H54 (cell line): ENCODE measurements around the gene CMPK1.
A peak's percentile ranks its signal among the peaks of the same experiment; 100 is the strongest.
"Not testable (repeated sequence)": the region's sequence is repeated elsewhere in the genome, so short reads cannot be mapped to it uniquely, and the experiment has no call there.

Experiments used
- DNase-seq: peaks from one replicate; pipeline ENCODE4 v3.0.0; 2011; ENCODE audit warnings: low spot score, mixed read lengths; ENCODE audit not compliant: insufficient read length
- FAIRE-seq: peaks from 3 replicates; lab custom pipeline; 2011; peaks lifted over from hg19 to GRCh38; lab: Jason Lieb, UNC
- POLR2A ChIP-seq: IDR thresholded peaks from 2 replicates; pipeline ENCODE4 v1.6.1; 2011; ENCODE audit warnings: low read depth, mild to moderate bottlenecking, low read length

CMPK1 gene

DNA sequence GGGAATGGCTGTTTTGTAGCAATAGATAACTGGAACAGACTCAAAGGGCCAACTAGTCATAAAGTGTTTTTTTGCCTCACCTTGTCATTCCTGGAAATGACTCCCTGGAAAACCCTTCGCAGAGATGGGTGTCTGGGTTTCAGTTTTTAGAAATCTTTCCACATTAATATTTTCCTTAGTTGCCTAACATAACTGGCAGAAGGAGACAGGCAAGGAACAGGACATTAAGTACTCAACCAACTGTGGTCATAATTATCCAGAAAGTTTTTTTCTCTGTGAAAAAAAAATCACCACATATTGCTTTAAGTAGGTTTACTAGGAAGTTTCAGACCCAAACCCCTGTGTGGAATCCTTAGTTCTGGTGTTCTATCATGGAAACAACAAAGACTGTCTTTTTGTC lies 3.4 kb upstream of the CMPK1 start:
- no peak for TF ChIP-seq POLR2A
- no peak for FAIRE-seq
- no peak for DNase-seq

DNA sequence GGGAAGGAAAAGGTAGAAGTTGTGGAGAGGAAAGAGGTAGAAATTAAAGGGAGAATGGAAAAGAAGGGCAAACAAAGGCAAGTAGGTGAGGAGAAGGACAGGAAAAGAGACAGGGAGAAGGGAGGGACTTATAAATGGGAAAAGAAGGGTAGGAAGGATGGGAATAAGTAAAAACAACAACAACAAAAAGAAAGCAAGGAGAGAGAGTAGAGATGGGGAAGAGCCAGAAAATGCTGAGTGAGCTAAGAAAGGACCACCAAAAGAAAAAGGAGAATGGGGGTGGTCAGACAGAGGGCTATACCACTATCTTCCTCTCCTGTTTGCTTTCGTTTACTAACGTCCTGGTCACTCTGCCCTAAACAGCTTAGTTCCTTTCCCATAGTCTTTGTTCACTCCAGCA lies 1.7 kb upstream of the CMPK1 start:
- no peak for DNase-seq
- no peak for TF ChIP-seq POLR2A
- no peak for FAIRE-seq

DNA sequence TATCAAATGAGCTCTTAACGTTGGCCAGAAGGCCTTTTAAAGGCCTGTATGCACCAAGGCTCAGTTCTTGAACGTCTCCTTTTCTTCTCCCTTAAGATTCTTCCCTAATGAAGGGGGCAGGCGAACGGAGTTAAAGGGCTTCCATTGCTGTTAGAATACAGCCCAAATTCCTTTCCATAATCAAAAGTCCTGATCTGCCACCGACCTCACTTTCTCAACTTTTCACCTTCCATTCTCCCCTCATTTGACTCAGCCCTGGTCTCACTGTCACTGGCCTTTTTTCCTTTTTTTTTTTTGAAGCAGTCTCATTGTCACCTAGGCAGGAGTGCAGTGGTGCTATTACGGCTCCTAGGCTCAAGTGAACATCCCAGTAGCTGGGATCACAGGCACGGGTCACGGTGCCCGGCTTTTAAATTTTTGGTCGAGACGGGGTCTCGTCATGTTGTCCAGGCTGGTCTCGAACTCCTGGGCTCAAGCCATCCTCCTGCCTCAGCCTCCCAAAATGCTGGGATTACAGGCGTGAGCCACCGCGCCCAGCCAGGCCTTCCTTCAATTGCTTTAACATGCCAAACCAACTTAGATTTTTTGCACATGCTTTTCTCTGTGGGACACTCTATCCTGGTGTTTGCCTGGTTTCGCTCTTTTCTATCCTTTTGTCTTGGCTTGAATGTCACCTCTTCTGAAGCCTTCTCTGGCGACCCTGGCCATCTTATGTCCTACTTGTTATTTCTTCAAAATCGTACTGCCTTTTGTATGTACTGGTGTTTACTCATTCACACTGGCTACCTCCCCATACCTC lies 612 bp upstream of the CMPK1 start:
- no peak for TF ChIP-seq POLR2A
- DNase-seq (no peak), FAIRE-seq (no peak)

DNA sequence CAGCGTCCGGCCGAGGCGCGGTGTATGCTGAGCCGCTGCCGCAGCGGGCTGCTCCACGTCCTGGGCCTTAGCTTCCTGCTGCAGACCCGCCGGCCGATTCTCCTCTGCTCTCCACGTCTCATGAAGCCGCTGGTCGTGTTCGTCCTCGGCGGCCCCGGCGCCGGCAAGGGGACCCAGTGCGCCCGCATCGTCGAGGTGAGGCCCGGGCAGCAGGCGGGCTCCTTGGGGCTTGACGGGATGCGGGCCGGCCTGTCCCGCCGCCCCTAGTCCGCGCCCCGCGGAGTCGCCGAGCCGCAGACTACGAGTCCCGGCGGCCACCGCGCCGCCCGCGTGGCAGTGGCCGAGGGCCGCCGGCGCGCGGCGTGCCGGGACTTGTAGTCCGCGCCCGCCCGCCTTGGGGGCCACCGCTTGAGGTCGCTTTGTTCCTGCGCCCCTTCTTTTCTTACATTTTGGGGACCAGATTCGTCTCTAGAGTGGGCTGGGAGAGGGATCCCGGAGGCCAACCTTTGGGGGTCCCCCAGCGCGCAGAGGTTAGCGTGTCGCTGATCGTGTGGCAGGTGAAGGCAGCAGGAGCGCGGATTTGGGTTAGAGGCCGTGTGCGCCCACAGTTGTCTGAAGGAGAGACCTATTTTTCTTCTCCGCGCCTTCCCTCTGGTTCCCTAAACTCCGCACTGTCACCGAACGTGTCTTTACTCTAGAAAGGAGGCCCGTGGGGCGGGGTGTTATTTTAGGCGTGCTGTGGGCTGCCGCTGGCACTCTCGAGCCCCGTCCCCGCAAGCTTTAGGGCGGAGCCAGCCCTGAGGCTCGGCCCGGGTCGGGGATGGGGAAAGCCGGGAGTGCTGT lies 553 bp downstream of the CMPK1 start:
- DNase-seq (peak; percentile 71), FAIRE-seq (no peak)
- TF ChIP-seq POLR2A, result peak; percentile 59

DNA sequence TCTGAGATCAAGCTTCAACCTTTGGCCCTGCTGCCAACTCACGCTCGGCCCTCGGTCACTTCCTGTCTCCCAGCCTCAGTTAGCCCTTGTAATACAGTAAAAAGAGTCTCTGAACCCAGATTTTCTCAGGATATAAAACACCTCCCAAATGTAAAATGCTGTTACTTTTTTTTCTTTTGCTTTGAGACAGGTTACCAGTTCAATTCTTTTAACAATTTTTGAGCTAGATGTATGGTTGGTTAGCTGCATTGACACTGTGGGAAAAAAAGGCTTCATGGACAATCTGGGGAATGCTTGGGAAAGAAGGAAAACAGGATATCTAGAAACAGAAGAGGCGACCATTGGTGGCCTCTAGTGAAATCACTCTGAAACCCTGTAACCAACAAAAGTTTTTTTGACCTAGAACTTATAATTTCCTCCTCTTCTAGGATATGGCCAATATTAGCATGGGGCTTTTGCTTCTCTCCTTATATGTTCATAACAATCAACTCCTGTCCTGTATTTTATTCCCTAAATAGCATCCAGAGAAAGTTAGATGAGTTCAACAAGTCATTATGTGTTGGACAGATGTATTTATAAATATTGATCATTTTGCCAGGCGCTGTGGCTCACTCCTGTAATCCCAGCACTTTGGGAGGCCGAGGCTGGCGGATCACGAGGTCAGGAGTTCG lies 1.3 kb downstream of the CMPK1 start:
- FAIRE-seq (no peak), DNase-seq (no peak)
- TF ChIP-seq POLR2A, result no peak

DNA sequence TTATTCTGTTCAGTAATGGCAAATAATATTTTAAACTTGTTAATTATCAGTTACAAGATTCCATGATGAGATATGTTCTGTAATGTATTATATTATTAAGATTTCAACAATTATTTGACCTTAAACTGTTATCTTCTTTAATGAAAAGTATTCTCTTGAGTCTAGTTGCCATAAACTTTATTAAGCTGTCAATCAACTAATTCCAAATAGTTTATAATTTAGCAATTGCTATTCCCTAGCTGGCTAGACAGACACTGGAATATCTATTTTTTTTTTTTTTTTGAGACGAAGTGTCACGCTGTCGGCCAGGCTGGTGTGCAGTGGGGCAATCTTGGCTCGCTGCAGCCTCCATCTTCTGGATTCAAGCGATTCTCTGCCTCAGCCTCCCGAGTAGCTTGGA lies 3.8 kb downstream of the CMPK1 start:
- FAIRE-seq, result no peak
- no peak for DNase-seq
- no peak for TF ChIP-seq POLR2A

DNA sequence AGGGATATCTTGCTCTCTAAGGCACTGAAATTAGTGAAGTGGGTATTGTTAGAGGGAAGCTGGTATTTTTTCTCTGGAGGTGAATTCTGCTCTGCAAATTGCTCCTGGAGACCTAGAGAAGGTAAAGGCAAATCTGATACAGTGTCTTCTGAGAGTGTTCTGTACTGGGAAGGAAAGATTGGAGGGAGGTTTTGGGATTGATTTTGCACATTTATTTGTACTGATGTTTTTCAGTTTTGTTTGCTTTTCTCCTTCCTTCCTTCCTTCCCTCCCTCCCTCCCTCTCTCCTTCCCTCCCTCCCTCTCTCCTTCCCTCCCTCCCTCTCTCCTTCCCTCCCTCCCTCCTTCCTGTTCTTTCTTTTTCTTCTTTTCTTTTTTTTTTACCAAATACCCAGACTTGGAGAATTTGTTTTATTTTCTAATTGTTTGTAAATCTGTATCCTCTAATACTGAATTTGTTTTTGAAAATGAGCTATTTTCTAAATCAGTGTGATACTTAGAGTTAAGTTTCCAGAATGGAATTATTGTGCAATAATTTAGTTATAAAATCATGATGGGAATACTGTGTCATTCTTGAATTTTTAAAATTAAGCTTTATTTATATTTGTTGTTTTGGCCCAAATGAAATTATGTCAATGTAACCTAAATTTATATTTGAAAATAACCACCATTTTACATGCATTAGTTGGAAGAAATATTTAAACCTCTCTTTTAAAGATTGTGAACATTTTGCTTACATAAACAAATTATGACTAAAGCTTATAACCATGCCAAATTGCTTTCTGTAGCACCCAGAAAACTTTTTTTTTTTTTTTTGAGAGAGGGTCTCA lies 4.9 kb downstream of the CMPK1 start:
- TF ChIP-seq POLR2A, result no peak

DNA sequence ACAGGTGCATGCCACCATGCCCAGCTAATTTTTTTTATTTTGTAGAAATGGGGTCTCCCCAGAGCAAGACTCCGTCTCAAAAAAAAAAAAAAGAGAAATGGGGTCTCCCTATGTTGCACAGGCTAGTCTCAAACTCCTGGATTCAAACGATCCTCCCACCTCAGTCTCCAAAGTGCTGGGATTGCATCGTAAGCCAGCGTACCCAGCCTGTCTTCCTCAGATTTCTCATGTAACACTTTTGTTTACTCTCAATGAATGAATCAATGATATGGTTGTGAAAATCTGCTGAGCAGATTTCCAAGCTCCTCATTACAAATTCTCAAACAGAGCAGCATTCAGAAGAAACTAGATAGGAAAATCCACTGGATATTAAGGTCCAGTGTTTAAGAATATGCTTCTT lies 6.6 kb downstream of the CMPK1 start:
- DNase-seq, result no peak
- FAIRE-seq, result no peak
- TF ChIP-seq POLR2A, result no peak

More for the DNA sequence above, 4.9 kb downstream of the CMPK1 start:
- DNase-seq, result no peak
- no peak for FAIRE-seq

DNA sequence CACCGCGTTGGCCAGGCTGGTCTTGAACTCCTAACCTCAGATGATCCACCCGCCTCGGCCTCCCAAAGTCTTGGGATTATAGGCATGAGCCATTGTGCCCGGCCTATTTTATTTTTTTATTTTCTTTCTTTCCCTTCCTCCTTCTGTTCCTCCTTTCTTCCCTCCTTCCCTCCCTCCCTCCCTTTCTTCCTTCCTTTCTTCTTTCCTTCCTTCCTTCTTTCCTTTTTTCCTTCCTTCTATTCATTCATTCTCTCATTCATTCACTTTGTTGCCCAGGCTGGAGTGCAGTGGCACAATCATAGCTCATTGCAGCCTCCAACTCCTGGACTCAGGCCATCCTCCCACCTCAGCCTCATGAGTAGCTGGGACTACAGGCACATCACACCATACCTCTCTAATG lies 13.4 kb downstream of the CMPK1 start:
- FAIRE-seq, DNase-seq: not testable (repeated sequence)

DNA sequence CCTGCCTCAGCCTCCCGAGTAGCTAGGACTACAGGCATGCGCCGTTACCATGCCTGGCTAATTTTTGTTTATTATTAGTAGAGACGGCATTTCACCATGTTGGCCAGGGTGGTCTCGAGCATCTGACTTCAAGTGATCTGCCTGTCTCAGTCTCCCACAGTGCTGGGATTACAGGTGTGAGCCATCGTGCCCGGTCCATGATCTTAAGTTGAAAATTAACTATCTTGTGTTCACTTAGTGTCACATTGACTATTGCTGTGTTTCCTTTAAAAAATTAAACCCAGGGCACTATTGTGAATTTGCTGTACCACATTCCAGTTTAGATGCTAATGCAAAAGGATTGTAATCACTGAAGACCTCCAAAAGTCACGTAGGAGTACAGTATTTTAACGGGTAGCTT lies 14.1 kb downstream of the CMPK1 start:
- FAIRE-seq (no peak), DNase-seq (no peak)
- no peak for TF ChIP-seq POLR2A

DNA sequence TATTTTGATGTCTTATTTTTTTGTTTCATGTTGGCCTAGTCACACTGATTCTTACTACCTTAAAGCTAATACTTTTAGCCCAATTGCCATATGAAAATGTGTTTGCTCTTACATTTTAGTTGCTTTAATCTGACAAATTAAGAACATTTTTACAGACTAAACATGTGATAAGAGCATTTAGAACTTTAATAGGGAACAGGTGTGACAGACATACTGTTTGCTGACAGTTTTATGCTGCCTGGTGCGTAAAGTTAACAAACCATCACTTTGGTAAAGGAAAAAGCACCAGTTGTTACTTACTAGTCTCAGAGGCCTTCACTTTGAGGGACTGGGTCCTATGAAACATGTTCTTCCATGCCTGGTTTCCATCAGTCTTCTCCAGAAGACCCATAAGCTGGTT lies 14.7 kb downstream of the CMPK1 start:
- DNase-seq, result no peak
- TF ChIP-seq POLR2A, result no peak
- FAIRE-seq, result no peak

DNA sequence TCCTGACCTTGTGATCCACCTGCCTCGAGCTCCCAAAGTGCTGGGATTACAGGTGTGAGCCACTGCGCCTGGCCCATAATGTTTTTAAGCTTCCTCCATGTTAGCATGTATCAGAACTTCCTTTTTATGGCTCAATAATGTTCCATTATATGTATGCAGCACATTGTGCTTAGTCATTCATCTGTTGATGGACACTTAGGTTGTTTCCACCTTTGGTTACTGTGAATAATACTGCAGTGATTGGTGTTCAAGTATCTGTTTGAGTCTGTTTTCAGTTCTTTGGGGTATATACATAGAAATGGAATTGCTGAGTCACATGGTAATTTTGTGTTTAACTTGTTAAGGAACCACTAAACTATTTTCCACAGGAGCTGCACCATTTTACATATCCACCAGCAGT lies 17.7 kb downstream of the CMPK1 start:
- FAIRE-seq (no peak), DNase-seq (no peak)
- TF ChIP-seq POLR2A, result no peak

DNA sequence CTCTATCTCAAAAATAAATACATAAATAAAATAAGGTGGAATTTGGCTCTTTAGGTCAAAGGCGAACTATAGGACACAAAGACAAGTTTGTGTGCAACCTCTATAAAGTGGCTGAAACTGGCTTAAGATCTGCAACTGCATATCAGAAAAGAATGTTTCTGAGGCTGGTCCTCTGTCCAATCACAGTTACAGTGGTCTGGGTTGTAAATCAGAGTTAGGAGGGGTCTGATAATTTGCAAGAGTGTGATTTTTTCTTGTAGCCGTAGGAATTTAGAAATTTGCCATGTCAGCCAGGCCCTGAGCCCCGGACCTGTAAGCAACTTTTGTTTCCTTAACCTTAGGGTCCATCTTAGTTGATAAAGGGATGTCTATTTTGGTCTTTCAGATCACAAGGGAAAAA lies 27.8 kb downstream of the CMPK1 start:
- FAIRE-seq, result no peak

More for the DNA sequence above, 27.8 kb downstream of the CMPK1 start:
- no peak for DNase-seq
- TF ChIP-seq POLR2A, result no peak
